HG03439 (cell line): ENCODE results near the gene AMZ1.
A peak's percentile ranks its signal among the peaks of the same experiment; 100 is the strongest.
"Not testable (repeated sequence)": the region's sequence is repeated elsewhere in the genome, so short reads cannot be mapped to it uniquely, and the experiment has no call there.

Source experiments
- ATAC-seq: cut with Tn5 transposase; IDR thresholded peaks from one replicate; pipeline ENCODE4 v1.9.1; 2021; ENCODE audit warnings: mild to moderate bottlenecking, moderate library complexity; ENCODE audit not compliant: unreplicated experiment

AMZ1 gene

DNA sequence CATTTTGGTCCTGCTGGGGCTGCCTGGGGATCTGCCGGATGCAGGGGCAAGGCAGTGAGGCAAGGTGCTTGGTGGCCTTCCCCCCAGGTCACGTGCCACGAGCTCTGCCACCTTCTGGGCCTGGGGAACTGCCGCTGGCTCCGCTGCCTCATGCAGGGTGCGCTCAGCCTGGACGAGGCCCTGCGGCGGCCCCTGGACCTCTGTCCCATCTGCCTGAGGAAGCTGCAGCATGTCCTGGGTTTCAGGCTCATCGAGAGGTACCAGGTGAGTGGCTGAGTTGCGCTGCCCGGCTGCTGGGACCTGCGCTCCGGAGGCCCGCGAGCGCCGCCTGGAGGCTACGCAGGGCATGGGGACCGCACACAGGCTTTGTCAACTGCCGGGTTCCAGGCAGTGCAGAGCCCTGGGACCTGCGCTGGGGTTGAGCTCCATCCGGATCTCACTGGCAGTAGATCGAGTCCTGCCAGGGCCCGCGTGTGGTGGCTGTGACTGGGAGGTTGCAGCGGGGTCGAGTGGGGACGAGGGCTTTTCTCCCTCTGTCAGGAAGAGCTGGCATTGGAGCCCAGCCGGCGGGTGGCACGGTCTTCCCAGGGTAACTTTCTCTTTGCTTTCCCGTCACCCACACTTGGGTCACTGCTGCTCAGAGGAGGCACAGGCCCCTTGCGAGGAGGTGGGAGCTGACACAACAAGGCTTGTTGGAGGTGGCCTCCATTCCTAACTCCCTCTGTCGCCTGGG lies 21.7 kb downstream of the AMZ1 start:
- ATAC-seq = peak; percentile 80

DNA sequence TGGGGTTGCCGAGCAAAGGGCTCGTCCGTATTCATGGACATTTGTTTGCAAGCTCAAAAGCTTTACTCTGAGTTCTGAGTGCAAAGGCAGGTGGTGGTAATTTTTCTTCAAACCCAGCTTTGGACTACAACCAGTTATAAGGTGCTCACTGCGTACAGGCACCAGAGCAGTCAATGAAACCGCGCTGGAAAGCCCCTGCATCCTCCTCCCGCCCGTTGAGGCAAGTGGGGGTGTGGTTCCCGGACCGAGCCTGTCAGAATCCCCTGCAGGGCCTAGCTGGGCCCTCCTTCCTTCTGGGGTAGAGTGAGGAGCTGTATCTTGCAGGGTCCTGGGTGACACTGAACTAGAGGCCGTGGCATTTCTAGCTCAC lies 22.3 kb downstream of the AMZ1 start:
- peak; percentile 47 for ATAC-seq

DNA sequence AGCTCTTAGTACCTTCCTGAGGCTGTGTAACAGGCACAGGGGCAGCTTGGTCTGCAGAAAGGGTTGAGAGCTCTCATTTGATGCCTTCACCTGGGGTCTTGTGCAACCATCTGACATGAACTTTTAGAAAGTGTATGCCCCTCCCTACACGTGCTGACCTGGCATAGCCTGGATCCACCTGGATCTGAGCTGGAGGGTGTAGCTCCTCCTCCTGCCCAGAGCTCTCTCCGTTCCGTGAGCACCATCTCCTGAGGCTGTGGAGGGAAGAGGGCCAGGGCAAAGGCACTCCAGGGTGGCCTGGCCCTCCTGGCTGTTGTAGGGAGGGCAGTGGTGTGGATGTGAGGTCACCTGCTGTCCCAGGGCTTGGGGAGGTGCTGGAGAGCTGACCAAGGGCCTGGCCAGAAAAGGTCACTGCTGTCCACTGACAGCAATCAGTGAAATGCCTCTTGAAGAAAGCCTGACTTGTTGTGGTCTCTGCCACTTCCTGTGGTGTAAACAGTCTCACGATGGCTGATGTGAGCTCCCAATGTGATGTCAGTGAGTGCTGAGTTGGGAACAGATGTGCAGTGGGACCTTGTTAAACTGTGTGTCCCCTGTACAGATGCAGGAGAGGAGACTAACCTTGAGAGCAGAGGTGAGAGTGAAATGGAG lies 23.0 kb downstream of the AMZ1 start:
- no peak for ATAC-seq

DNA sequence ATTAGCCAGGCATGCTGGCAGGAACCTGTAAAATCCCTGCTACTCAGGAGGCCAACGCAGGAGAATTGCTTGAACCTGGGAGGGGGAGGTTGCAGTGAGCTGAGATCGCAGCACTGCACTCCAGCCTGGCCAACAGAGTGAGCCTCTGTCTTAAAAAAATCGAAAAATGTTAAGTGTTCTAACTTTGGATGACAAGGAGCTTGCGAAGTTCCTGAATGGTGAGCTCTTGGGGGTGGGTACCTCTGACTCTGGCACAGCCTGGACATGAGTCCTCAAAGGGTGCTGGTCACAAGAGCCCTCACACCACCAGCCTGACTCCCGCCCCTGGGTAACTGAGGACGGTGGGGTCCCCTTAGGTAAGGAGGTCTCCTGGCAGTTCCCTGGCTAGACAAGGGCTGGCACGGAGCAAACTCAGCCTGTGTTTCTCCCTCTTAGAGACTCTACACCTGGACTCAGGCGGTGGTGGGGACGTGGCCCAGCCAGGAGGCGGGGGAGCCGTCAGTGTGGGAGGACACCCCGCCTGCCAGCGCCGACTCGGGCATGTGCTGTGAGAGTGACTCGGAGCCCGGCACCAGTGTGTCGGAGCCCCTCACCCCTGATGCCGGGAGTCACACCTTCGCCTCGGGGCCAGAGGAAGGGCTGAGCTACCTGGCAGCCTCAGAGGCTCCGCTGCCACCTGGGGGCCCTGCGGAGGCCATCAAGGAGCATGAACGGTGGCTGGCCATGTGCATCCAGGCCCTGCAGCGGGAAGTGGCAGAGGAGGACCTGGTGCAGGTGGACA lies 24.1 kb downstream of the AMZ1 start:
- ATAC-seq = no peak

DNA sequence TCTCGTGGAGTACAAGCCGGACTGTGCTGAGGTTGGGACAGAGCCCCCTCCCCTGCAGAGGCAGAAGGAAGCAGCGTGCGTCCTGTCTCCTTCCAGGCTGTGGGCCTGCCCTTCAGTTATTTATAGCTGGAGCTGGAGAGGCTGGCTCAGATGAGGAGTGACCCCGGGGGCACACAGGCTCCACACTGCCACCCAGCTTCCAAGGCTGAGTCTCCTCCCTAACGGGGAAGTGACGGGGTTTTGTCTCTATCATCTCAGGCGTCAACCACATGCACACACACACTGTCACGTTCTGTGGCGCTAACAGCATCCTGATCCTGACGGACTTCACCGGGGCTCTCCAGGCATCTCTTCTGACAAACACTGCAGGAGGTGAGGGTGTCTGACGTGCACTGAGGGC lies 25.4 kb downstream of the AMZ1 start:
- no peak for ATAC-seq

DNA sequence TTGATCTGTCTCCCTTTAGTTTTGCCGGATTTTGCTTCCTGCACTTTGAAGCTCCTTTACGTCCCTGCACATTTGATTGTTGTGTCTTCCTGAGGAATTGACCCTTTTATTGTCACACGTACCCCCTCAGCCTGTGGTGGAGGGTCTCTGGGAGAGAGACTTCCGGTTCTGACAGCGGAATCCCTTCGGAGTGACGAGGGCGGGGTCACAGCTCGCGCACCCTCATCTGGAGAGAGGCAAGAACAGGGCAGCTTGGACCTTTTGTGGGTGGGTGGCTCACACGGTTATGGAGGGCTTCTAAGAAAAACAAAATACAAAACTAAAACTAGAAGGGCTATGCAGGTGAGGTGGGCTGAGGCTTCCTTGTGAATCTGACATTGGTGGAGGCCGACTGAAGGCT lies 26.0 kb downstream of the AMZ1 start:
- ATAC-seq = no peak

DNA sequence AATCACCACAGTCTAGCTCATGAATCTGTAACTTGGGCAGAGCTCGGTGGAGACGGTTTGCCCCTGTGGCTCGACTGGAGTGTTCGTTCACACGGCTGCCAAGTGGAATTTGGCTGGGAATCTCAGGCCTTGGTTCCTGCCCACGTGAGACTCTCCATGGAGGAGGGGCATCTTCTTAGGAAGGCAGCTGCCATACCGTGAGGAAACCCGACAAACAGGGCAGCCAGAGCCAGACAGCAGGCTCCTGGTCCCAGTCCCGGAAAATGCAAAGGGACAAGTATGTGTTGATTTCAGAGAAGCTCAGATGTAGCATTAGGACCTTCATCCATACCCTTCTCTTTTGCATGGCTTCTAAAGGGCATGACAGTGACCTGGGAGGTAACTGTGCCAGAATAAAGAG lies 26.6 kb downstream of the AMZ1 start:
- no peak for ATAC-seq

DNA sequence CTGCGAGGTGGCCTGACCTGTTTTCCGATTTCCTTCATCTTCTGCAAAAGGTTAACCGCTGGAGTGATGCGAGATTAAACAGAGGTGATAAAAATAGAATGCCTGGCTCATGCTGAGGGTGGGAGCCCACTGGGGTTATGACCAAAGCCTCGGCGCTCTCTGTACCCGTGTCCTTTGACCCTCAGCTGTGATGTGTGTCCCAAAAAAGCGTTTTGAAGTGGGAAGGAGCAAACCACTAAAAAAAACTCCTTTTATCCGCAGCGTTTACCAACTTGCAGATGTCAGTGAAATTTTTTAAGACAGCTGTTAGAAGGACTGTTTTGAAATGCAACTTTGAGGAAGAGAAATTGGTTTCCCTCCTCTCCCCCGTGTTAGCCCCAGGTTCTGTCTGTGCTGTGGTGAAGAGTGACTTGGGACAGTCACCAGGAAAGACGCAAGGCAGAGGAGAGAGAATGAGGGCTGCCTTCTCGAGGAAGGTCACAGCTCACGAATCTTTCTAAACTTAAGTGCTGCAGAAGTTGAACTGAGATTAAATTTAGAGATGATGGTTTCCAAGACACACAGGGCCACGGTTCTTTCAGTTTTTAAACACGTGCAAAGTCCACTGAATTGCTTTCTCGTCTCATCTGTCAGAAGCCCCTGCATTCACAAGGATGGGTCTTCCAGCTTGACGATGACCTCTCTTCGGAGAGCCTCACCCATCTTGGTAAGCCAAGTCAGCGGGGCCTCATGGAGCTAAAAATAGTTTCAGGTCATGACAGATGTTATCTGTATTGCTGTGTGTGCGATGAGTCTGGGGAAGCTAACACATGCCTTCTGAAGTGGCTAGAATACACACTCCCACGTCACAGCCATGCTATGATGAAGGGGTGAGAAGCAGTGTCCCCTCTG lies 27.6 kb downstream of the AMZ1 start:
- no peak for ATAC-seq

DNA sequence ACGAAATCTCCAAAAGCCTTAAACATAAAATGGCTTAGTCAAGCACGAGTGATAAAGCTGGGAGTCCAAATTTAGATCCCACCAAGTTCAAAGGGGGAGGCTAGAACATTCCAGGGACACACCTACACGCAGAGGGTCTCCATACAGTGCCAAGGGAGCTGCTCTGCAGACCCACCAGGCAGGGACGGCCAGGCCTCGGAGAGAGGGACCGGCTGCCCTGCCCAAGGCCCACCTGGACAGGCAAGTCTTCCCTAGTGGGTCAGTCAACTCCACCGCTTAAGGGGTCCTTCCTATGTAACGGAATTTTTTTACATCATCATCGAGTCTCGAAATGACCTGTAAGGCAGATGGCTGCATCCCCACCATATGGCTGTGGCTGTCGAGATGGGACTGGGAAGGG lies 28.5 kb downstream of the AMZ1 start:
- ATAC-seq = no peak

DNA sequence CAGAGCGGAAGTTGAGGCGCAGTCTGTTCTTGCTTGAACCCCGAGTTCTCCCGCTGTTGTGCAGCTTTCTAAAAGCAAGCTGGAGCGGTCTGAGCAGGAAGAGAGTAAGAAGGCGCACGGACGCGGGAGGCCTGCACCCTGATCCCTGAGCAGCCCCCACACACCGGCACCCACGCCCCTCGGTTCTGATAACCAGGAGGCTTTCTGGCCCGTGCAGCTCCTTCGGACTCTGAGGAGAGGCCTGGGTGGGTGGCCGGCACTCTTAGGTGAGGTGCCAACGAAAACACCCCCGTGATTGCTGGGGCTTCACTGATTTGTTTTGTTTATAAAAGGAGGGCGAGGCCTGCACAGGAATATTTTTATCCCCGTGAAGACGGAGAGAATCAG lies 28.9 kb downstream of the AMZ1 start:
- ATAC-seq = no peak

DNA sequence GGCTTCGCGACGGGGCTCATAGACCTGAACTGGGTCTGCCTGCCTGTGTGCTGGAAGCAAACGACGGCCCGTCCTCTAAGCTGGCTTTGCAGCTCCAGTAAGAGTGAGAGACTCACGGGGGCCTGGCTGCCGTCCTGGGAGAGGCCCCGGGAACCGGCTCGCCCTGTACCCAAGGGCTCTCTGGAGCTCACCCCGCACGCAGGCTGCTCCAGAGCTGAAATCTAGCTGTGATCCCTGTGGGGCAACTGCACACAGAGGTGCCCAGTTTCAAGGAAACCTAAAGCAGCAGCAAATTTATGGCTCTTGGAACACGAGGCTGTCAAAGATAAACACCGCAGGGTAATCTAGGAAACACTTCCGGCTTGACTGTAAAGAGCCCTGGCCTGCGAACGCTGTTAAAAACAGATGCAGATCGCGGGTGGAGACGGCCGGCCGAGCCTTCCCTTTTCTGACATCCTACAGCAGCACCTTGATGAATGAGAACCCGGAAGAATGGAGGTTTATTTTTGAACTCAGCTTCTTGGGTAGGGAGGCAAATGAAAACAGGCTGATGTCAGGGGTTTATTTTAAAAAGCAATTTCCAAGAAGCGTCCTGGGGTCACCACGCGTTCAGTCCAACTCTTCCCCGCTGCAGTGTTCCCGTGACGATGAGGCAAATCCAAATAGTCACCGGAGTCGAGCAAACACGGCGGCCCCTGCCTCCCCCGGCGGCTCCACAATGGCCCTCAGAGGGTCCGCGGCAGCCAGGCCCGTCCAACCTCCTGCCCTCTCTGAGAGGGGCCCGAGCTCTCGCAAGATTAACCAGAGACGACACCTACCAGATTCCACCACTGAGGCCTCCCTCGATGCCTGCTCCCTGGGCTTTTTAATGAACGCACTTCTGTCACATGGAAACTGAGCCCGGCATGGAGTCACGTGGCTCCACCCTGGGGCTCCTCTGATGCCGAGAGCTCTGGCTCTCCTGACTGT lies 29.6 kb downstream of the AMZ1 start:
- ATAC-seq = no peak

DNA sequence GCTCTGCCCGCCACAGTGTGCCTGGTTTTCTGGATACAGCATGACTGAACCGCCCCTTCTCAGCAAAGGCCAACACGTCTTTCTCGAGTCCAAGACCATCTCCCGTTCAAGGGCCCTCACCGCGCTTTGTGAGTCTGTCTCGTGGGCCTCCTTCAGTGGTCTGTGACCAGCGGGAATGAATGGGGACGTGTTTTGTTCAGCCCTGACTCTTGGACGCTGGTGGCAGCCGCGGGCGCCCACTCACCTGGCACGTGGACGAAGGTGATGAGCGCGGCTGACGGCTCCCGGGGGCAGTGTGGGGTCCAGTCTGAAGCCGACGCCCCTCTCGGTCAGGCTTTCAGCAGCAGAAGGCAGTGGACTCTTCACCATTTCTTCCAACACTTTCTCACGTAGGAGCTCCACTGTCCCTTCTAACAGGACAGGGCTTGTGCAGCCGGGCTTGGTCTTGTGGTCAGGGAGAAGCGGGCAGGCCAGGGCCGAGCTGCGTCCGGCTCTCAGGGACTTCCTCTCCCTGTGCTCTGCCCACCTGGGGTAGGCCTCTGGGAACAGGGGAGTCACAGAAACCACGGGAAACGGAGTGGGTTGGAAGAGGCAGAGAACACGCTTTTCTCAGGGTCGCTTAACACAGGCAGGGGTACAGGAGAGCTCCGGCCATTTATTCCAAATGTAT lies 30.4 kb downstream of the AMZ1 start:
- ATAC-seq = no peak

DNA sequence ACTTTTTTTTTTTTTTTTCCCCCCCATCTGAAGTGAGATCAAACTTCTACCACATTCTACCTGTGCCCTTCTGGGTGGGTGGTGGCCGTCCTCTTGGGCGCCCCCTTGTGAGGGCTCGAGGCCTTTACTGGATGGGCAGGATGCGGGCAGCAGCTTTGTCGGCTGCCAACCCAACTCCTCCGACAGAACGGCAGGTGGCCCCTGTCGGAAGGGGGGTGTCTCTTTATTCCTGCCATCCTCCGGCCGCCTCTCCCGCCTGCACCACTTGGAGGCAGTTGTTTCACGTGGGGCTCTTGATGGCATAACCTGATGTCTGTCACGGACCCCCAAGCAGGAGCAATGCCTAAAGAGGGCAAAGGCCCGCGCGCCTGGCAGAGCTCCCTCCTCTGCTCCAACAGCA lies 31.0 kb downstream of the AMZ1 start:
- no peak for ATAC-seq

DNA sequence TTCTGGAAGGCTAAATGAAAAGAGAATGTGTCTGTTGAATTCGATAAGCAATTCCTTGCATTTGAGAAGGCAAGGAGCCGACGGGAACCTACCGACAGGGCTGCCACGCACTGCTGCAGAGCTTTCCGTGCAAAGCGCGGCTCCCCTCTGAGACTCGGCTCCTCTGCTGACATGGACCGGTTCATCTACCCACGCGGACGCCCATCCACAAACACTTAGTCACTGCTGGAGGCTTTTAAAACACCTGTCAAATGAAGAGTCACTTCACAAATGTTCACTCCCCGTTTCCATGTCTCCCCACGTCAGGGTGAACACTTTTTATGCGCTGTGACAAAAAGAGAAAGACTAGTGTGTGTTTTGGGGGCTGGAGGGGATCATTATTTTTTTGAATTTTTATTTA lies 32.0 kb downstream of the AMZ1 start:
- no peak for ATAC-seq

DNA sequence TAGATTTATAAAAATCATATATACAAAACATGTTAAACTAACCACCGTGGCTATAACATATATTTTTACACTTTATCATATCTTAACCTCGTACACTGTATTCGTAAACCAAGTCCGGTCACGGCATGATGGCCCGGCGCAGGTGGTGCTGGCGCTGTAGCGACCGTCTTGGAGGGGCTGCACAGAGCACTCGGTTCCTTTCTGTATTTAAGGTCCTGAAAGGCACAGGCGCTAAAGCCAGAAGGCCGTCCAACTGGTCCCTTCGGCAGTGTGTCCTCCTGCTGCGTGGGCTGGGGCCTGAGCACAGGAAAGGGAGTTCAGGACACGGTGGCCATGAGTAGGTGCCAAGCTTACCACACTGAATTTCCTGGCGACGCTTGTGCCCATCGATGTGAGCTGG lies 33.8 kb downstream of the AMZ1 start:
- ATAC-seq = no peak

DNA sequence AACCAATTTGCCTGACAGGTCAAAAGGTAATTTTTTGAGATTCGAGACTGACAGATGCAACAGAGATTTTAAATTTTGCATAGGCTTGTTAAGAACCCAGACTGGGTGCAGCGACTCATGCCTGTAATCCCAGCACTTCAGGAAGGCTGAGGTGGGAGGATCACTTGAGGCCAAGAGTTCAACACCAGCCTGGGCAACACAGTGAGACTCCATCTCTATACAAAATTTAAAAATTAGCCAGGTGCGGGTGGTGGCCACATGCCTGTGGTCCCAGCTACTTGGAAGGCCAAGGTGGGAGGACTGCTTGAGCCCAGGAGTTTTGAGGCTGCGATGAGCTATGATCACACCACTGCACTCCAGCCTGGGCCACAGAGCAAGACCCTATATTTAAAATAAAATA lies 34.6 kb downstream of the AMZ1 start:
- no peak for ATAC-seq

DNA sequence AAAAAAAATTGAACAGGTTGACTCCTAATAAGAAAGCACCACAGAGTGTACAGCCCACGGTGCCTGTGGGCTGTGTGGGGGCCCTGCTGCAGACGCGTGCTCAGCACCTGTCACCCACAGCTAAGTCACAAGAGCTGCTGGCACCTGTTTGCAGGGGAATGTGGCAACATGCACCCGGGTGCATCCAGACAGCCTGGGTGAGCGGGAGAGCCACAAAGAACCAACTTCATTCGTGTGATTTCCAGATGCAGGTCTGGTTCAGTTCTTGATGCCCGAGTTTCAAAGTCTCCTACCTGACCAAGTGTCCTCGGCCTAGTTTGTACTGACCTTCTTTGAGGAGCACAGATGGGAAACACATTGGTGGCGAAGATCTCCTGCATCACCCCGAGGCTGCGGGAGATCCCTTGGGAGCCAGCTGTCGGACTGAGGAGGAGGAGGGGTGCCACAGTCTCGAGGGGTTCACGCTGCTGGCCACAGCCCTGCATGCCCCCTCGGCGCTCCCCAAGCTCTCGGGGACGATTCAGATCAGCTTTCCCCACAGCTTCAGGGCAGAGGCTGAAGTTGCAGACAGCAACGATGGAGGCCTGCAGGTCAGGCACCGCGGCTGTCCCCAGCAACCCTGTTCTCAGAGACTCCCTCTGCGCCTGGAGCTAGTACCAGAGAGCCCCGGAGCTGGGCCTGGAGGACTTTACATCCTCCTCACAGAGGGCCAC lies 35.3 kb downstream of the AMZ1 start:
- ATAC-seq = no peak

DNA sequence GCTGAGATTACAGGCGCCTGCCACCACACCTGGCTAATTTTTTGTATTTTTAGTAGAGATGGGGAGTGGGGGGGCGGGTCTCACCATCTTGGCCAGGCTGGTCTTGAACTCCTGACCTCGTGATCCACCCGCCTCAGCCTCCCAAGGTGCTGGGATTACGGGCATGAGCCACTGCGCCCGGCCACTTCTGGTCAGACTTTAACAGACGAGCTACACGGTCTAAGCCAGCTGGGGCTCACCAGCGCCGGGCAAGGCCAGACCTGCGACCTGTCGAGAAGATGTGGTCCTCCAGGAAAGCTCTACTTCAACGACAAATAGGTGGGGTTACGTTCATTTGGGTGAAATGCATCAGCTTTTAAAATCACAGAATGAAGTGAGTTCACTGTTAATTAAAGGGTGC lies 36.0 kb downstream of the AMZ1 start:
- not testable (repeated sequence) for ATAC-seq
